ES-I3 (cell line): ENCODE results near the gene OR1D2.
"Not testable (repeated sequence)": the region's sequence is repeated elsewhere in the genome, so short reads cannot be mapped to it uniquely, and the experiment has no call there.

ENCODE experiments used
- H3K36me3 ChIP-seq: 2 replicates; pipeline ENCODE4 v1.6.1; 2013; ENCODE audit warnings: mild to moderate bottlenecking, low read length, control low read depth, moderate library complexity; ENCODE audit not compliant: insufficient read depth
- H3K4me1 ChIP-seq: 2 replicates; pipeline ENCODE4 v1.6.1; 2013; ENCODE audit warnings: mild to moderate bottlenecking, control low read depth, low read length; ENCODE audit not compliant: insufficient read depth
- H3K9ac ChIP-seq: 2 replicates; pipeline ENCODE4 v1.6.1; 2013; ENCODE audit warnings: low read depth, mild to moderate bottlenecking, low read length, moderate library complexity
- H3K9me3 ChIP-seq: 2 replicates; pipeline ENCODE4 v1.6.1; 2013; ENCODE audit warnings: mild to moderate bottlenecking, low read length, moderate library complexity; ENCODE audit not compliant: control insufficient read depth, insufficient read depth

The OR1D2 gene, protein sequence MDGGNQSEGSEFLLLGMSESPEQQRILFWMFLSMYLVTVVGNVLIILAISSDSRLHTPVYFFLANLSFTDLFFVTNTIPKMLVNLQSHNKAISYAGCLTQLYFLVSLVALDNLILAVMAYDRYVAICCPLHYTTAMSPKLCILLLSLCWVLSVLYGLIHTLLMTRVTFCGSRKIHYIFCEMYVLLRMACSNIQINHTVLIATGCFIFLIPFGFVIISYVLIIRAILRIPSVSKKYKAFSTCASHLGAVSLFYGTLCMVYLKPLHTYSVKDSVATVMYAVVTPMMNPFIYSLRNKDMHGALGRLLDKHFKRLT

DNA sequence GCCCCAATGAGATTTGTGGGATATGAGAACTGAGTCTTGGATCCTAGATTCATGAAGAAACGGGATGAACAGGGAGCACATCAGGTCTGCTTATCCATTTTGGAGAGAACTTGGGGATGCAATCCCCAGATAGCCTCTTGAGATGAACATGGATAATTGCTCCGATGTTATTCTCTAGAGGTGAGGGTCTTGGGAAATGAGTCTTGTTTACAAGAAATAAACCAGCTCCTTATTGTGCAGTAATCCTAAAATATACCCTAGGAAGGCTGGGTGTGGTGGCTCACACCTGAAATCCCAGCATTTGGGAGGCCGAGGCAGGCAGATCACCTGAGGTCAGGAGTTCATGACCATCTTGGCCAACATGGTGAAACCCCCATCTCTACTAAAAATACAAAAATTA is at the start of gene OR1D2:
Gene OR1D2 (minus strand): TSS at position 101 of the 400 bp plus-strand sequence. CDS start 11,426 bp downstream, outside the sequence.
- Histone ChIP-seq H3K9me3 (no peaks in the 10 kb centered on the region), H3K36me3 (no peaks in the 10 kb centered on the region), H3K9ac (no peak within 1 kb of the TSS), H3K4me1 (no peaks in the 10 kb centered on the region)

DNA sequence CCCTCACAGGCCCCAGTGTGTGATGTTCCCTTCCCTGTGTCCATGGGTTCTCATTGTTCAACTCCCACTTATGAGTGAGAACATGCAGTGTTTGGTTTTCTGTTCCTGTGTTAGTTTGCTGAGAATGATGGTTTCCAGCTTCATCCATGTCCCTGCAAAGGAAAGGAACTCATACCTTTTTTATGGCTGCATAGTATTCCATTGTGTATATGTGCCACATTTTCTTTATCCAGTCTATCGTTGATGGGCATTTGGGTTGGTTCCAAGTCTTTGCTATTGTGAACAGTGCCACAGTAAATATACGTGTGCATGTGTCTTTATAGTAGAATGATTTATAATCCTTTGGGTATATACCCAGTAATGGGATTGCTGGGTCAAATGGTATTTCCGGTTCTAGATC is 33.3 kb upstream of the OR1D2 start:
- H3K4me1 ChIP-seq, H3K9me3 ChIP-seq, H3K9ac ChIP-seq, H3K36me3 ChIP-seq: not testable (repeated sequence)

- Histone ChIP-seq H3K4me1 (no peaks in the 10 kb centered on the region), H3K9ac (no peak within 1 kb of the TSS), H3K9me3 (no peaks in the 10 kb centered on the region), H3K36me3 (no peaks in the 10 kb centered on the region)
These were observed 23.2 kb upstream of the OR1D2 start, which contains the start of gene OR1G1 for GRCh38 chr17:3127451-3127850. Gene OR1G1 (minus strand): TSS chr17:3127551. CDS start chr17:3127551, 0 bp downstream.

- H3K36me3 ChIP-seq, H3K4me1 ChIP-seq: not testable (repeated sequence)
These were observed 30.4 kb downstream of the OR1D2 start for GRCh38 chr17:3073850-3074249.

GRCh38 chr17:3065192-3065591 is 39.0 kb downstream of the OR1D2 start:
- not testable (repeated sequence) for H3K36me3 ChIP-seq, H3K9me3 ChIP-seq, H3K9ac ChIP-seq, H3K4me1 ChIP-seq

More at GRCh38 chr17:3073850-3074249, 30.4 kb downstream of the OR1D2 start:
- not testable (repeated sequence) for H3K9me3 ChIP-seq, H3K9ac ChIP-seq

GRCh38 chr17:3063507-3063906 is 40.7 kb downstream of the OR1D2 start, which contains the start of gene OR1D5:
Gene OR1D5 (minus strand): TSS chr17:3063607. CDS start chr17:3063607, 0 bp downstream.
- H3K9me3 ChIP-seq, H3K4me1 ChIP-seq, H3K36me3 ChIP-seq, H3K9ac ChIP-seq: not testable (repeated sequence)

- not testable (repeated sequence) for H3K36me3 ChIP-seq, H3K9ac ChIP-seq, H3K4me1 ChIP-seq, H3K9me3 ChIP-seq
These were observed 41.3 kb downstream of the OR1D2 start for GRCh38 chr17:3062824-3063377.

GRCh38 chr17:3054868-3055267 is 49.4 kb downstream of the OR1D2 start:
- H3K9me3 ChIP-seq, H3K36me3 ChIP-seq, H3K4me1 ChIP-seq, H3K9ac ChIP-seq: not testable (repeated sequence)

- Histone ChIP-seq H3K36me3 (no peaks in the 10 kb centered on the region), H3K4me1 (no peaks in the 10 kb centered on the region), H3K9ac (peak overlapping the region; percentile 87; the same call in 1 of the 2 replicates), H3K9me3 (no peaks in the 10 kb centered on the region; the same call in 1 of the 2 replicates)
These were observed 54.4 kb downstream of the OR1D2 start for GRCh38 chr17:3049705-3050295.

- Histone ChIP-seq H3K4me1 (no peaks in the 10 kb centered on the region), H3K36me3 (no peaks in the 10 kb centered on the region), H3K9me3 (no peaks in the 10 kb centered on the region; the same call in 1 of the 2 replicates), H3K9ac (peak overlapping the region; percentile 87)
These were observed 55.3 kb downstream of the OR1D2 start for GRCh38 chr17:3048727-3049471.

DNA sequence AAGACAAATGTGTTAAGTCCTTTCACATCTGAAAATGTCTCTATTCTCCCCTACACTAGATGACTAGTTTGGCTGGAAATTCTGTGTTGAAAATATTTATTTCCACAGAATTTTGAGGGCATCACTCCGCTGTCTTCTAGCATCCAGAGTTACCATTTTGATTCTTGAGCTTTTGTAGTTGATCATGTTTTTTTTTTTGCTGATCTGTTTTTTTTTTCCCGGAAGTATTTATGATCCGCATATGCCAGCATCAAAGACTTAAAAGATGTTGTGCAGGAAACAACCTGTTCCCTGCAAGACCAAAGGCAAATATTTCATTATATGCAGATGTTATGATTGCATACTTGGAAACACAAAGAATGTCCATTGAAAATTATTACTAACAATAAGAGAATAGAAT is 57.5 kb downstream of the OR1D2 start:
- no peaks in the 10 kb centered on the region for H3K4me1 ChIP-seq
- H3K36me3 ChIP-seq: no peaks in the 10 kb centered on the region
- H3K9ac ChIP-seq: no peak overlapping the region
- H3K9me3 ChIP-seq: peaks cover 5% of the 10 kb centered on the region; the same call in 1 of the 2 replicates

- Histone ChIP-seq H3K36me3 (no peaks in the 10 kb centered on the region), H3K9me3 (peaks cover 5% of the 10 kb centered on the region; the same call in 1 of the 2 replicates), H3K9ac (no peak overlapping the region), H3K4me1 (no peaks in the 10 kb centered on the region)
These were observed 60.4 kb downstream of the OR1D2 start for GRCh38 chr17:3043737-3044365.

GRCh38 chr17:3040882-3041281 is 63.3 kb downstream of the OR1D2 start:
- Histone ChIP-seq H3K9ac (no peak overlapping the region), H3K4me1 (no peaks in the 10 kb centered on the region), H3K9me3 (peaks cover 5% of the 10 kb centered on the region; the same call in 1 of the 2 replicates), H3K36me3 (no peaks in the 10 kb centered on the region)

- no peak overlapping the region for H3K9ac ChIP-seq
- H3K36me3 ChIP-seq: no peaks in the 10 kb centered on the region
- 0 out of 2 replicates have a peak, but pooled peaks cover 5% of the 10 kb centered on the region for H3K9me3 ChIP-seq
- no peaks in the 10 kb centered on the region for H3K4me1 ChIP-seq
These were observed 64.5 kb downstream of the OR1D2 start for GRCh38 chr17:3039736-3040135.
